DMS53 (cell line): Measurements from ENCODE around the gene DOP1A.
"Not testable (repeated sequence)": the region's sequence is repeated elsewhere in the genome, so short reads cannot be mapped to it uniquely, and the experiment has no call there.

Source experiments
- DNase-seq: peaks from one replicate; lab custom pipeline; 2025; lab: John Stamatoyannopoulos, UW

DOP1A gene

DNA sequence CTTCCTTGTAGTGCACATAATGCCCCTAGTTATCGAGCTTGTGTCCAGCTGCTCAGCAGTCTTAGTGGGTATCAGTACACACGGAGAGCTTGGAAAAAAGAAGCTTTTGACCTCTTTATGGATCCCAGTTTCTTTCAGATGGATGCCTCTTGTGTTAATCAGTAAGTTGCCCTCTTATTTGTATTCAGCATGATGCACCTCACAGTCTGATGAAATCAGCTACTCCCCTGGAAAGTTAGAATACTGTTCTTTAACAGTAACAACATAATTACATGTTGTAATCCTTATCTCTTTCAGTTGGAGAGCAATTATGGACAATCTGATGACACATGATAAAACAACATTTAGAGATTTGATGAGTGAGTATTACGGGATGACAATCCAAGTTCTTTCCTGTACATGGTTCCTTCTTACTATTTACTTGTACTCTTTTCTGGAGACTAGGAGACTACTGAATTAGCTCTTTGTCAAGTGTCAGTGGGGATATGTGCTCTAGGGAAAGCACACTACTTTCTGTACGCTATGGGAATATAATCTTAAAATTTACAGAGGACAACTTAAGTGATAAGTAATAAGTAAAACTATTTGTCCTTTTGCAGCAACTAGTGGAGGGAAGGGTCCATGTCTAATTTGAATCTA, 86.5 kb downstream of the DOP1A start:
- no peak for DNase-seq

DNA sequence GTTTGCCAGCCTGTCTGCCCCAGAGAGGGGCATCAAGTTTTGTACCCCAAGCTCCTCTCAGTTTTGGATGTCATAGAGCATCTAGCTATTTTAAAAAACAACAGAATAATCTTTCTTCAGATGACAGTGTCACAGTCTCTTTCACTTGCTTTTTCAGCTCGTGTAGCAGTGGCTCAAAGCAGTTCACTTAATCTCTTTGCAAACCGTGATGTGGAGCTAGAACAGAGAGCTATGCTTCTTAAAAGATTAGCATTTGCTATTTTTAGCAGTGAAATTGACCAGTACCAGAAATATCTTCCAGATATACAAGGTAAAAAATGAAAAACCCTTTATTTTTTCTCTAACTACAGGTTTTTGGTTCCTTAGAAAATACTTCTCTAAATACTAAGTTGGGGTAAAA, 88.3 kb downstream of the DOP1A start:
- DNase-seq, result no peak

DNA sequence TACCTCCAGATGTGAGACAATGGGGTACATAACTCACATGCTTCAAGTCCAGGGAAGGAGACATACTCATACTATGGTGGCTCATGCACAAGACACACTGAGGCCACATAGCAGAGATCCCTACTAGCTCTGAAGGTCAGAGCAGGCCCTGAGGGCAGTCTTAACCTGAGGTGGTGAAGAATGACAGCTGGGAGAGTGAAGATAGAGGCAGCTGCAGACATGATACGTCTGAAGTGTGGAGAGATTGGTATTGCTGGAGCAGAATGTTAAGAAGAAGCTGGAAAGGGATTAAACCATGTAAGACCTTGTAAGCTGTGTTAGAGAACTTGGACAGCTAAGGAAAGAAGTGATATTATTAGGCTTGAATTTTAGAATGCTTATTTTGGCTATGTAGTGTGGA, 92.7 kb downstream of the DOP1A start:
- no peak for DNase-seq

DNA sequence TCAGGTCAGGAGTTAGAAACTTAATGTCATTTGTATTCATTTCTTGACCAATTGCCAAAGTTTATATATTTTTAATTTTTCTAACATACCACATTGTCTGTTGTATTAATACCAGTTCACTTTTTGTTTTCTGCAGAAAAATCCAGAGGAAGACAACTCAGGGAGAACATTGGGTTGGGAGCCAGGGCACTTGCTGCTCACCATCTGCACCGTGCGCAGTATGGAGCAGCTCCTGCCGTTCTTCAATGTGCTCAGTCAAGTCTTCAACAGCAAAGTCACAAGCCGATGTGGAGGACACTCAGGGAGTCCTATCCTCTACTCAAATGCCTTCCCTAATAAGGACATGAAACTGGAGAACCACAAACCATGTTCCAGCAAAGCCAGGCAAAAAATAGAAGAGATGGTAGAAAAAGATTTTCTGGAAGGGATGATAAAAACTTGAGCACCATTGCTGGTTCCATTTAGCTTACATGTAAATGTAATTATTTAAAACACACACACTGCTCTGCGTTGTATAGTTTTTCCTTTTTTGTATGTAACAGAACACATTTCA, 100.3 kb downstream of the DOP1A start:
- no peak for DNase-seq

DNA sequence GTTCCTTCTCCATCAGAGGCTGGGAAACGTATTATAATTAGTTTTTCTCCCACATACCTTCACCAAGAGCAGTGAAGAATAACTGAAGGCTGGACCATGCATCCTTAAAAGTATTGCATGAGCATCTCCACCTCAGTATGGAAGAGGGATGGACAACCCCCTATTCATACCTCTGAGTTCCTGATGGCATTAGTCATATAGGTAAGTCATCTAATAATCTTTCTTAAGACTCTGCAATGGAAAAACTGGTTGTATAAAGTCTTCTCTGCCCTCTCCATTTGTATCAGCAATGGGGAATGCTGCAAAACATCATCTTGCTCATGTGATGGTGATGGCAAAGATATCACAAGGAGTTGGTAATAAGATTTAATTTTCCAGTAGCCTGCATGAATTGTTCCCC, 101.1 kb downstream of the DOP1A start:
- no peak for DNase-seq

DNA sequence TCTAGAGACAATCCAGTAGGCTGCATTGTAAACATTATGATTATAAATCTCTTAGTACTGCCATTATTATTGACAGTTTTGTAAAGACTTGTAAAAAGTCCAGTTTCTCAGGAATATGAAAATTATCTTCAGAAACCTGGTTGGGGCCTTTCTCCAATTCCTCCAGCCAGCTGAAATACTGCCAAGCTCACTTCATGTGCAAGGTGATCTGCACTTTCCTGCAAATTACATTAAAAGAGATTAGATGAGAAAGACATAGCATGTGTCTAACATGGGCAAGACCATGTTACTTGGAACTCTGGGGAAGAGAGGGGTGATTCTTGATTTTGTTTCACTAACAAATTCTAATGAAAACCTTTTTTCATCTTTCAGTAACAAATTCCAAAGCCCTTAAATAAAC, 101.6 kb downstream of the DOP1A start:
- DNase-seq, result no peak

DNA sequence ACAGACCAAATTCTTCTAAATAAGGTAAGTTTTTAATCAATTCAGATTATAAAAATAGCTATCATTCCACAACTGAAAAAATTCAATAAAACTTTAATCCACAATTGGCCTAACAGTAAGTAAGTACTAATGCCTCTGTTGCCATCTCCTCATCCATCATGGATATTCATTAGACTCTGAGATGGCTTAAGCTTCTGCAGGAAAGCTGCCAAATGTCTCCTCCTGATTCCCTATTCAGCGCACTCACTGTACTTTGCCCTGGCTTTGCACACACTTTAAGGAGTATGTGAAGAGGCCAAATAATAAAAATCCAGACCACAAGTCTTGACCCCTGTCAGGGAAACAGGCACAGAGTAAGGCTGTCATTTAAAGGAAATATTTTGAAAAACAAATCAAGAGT, 102.0 kb downstream of the DOP1A start:
- DNase-seq, result no peak

DNA sequence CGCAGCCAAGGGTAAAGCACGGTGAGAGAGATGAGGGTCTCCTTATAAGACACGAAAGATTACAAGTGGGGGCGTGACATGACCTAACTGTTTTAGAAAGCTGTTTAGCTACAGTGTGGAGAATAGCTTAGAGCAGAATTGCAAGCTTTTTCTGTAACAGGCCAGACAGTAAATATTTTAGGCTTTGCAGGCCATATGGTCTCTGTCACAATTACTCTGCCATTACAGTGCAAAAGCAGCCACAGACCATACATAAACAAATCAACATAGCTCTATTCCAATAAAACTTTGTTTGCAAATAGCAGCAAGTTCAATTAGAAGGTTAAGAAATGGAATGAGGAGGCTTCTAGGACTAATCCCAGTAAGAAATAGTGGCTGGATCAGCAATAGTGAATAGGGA, 108.8 kb downstream of the DOP1A start:
- DNase-seq, result no peak

DNA sequence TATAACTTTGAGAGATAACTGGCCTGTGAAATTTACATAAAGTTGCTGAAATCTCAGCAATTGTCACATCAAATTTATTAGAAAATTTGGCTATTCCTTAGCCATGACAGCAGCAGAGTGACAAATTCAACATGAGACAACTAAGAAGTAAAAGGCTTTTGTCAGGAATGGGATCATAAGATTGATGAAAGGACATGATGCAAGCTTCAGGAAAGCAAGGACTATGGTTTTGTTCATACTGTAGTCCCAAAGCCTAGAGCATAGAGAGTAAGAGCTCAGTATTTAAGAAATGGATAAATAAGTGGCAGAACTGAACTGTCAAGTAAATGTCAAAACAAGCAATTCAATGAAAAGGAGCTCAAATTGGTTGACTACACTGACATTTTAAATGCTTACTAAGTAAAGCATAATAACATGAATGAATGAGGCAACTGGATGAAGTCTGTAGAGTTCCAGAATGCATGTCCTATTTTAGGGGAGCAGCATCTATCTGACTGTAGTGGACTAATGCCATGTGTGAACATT, 113.0 kb downstream of the DOP1A start:
- DNase-seq, result no peak

DNA sequence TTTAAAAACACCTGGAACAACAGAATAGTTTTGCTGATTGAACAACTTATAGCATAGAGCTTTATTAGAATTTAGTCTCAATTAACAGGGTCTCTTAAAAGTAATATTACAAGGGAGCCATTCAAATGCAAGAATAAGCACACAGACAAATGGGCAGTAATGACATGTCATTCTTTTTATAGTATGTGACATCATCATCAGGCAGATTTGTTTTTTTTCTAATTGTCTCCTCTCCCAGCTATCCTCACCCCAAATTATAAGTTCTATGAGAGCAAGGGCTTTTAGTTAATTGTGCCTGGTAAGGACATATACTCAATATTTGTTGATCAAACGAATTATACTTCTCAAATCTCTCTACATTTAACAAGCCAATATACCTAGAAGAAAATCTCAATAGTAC, 114.6 kb downstream of the DOP1A start:
- DNase-seq, result no peak

DNA sequence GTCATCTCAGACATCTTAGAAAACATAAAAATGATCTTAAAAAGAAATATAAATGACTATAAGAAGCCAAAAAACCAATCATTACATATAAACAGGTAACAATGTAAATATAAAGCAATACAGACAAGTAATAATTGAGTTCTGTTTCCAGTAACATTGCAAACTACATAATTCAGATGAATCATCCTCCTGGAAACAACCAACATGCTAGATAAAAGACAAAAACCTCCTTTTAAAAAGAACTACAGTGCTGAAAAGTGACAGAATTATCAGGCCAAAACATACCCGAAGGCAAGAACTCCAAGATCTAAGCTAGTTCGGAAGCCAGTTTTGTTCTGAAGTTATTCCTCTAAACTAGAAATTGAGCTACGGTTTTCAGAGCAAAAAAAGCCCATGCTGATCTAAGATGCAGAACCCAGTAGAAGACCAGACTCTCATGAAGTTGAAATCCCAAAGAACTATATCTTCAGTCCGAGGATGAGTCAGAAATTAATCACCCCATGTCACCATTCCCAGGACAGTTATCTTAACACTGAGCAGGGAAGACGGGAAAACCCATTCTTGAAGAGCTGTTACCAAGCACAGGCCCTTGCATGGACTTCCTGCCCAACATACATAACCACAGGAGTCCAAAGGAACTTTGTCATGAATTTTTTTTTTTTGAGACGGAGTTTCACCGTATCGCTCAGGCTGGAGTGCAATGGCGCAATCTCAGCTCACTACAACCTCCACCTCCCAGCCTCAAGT, 115.8 kb downstream of the DOP1A start:
- no peak for DNase-seq

DNA sequence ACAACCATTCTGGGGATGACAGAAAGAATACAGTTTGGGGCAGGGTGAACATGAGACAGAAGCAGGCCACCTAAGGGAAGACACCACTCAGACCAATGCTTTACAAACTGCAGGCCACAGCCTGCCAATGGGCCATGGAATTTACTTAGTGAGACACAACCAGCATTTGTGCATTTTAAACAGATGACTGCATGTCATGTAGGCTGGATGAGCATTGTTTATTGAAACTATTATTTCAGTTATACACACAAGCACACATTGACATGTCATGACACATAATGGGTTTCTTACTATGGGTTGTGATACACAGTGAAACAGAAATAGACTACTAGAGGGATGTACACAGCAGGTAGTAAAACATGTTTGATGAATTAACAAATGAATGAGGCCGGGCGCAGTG, 117.6 kb downstream of the DOP1A start:
- DNase-seq, result no peak

DNA sequence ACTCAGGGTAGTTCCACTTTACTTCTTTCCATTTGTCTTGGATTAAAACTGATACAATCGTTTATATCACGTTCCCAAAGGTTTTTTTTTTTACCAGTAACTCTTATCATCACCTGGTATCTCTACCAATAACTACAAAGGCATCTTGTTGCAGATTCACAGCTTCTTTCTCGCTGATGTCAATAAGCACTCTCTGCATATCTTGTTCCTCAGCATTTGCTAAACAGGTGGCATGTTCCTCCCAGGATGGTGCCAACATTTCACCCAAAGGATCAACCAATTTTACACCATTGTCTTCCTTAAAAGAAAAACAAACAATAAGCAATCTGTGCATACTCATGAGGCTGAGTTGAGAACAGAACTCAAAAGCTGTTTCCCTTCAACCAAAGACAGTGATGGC, 121.0 kb downstream of the DOP1A start:
- DNase-seq, result no peak

DNA sequence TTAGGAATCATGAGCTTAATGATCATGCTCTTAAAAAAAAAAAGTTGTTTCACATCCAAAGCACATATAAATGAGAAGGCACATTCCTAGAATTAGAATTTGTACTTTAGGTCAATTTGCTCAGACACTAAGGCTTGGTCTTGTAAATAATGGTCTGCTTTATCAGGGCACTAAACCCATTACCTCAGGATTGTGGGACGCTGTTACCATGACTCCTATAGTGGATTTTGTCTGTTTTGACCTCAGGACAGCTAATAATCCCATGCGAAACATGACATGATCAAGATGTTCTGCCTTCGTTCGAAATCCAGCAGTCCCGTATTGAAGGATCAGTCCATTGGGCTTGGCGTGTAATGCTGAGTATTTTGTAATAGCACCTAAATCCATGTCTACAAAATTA, 123.2 kb downstream of the DOP1A start:
- no peak for DNase-seq

DNA sequence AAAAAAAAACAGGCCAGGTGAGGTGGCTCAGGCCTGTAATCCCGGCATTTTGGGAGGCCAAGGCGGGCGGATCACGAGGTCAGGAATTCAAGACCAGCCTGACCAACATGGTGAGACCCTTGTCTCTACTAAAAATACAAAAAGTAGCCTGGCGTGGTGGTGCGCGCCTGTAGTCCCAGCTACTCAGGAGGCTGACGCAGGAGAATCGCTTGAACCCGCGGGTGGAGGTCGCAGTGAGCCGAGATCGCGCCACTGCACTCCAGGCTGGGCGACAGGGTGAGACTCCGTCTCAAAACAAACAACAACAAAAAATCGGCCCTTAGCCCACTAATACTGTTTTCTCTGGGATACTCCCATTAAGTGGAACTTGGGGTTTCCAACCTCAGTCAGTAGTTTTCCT, 124.5 kb downstream of the DOP1A start:
- DNase-seq, result not testable (repeated sequence)

DNA sequence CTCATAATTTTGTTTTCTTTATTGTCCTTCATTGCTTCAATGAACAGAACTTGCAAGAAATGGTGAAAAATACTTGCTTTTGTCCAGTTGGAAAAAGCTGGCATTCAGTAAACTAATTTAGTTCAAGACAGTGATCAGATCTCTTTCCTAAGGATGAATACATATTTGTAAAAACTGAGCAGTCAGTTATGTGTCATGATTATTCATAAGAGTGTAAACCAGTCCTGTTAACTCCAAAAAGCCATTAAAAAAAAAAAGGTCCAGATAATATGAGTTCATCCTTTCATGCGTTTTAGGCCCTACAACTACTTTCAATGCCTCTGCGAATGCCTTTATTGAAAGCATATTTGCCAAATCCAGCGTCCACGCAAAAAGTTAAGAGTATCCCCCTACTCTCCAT, 125.0 kb downstream of the DOP1A start:
- DNase-seq, result no peak

DNA sequence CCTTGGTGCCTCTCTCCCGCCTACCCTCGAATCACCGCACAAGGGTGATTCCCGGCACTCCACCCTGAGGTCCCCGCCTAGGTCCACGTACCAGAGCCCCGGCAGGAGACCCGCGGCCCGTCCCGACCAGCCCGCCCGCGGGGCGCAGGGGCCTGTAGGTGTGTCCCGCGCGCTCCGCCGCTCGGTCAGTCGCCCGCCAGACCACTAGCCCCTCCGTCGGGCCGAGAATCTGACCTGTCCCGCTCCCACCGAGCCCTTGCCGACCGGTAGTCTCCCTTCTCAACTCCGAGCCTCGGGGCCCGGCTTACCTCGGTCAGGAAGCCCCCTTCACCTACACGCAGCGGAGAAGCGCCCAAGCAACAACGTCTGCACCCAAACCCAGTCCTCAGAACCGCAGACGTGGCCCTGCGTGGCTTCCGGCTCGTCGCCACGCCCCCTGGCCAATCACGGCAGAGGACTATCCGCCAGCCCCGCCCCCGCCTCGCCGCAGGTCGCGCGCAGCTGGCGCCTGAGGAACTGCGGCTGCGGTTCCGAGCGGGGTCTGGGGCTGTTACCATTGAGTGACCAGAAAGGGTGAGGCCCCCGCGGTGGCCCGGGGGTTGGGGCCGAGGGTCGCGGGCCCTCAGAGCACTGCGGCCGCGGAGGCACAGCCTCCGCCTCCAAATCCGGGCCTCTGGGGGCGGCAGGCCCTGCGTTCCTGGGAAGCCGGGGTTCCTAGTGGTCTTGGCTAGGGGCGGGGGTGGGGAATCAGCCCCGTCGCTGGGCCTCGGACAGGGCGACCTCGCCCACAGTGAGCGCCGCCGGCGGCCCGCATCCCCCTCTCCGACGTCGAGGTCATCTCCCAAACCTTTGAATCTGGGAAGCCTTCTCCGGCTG, 125.6 kb downstream of the DOP1A start, which contains the start of the genes PGM3 and RWDD2A:
Gene PGM3, minus strand, starts transcription at position 395 of the 876 bp plus-strand sequence. CDS start 2,253 bp downstream, outside the sequence.
Gene RWDD2A, plus strand, starts transcription at position 487 of the 876 bp plus-strand sequence. CDS start 1,095 bp downstream, outside the sequence.
- DNase-seq, result peak; percentile 91

DNA sequence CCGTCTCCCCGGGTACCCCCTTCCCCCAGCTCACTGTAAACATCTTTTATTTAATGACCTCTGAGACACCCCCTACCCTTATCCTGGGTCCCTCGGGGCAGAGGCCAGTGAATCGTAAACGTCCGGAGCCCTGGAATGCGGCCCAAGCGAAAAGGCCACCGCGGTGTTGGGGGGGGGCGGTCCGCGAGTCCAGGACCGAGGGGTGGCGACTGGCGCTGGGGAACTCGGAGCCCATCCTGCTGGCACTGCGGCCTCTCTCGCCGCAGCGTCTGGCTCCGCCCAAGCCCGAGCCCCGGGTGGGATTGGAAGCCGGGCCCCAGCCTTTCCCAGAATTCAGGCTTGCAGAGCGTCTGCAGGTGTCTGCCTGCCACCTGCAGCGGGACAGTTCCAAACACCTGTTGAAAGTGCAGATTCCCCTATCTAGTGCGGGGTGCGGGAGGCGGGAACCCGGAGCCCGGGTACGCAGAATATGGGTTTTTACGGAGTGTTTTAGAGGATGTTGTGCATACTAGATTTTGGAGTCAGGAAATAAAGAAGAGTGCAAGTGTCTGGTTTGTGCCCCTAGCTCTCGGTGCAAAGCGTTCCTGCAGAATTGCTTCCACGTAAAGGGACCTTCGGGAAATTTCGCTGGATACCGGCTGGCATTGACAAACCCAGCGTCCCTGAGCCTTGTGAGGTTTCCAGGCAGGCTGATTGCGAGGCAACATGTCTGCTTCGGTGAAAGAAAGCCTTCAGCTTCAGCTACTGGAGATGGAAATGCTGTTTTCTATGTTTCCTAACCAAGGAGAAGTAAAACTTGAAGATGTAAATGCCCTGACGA, 126.5 kb downstream of the DOP1A start:
- DNase-seq, result peak; percentile 75

DNA sequence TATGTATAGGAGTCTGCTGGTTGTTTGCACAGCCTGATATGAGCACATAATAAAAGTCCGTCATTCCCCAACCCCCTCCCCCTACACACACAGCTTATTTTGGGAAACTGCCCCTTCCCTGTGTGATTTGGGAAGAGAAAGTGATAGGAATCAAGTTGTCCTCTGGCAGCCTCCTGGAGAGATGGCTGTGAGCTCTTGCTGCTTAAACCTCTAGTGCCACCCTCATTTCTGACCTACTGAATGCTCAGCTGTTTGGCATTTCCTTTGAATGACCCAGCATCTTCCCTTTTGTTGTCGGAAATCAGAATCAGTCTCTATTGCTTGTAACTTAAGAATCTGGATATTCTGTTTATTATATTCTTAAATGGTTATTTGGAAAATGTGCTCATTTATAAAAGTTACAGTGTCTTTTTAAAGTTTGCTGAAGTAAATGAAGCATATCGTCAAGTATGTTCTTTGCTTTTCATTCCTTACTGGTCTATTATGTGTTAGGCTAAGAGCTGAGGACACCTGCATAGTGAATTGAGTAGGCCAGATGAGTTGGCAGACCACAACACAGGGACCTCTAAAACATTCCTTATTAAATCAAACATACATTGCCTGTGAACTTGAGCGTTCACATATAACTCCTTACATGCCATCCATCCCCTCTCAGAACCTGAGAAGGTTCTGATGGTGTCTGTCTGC, 131.2 kb downstream of the DOP1A start:
- no peak for DNase-seq

DNA sequence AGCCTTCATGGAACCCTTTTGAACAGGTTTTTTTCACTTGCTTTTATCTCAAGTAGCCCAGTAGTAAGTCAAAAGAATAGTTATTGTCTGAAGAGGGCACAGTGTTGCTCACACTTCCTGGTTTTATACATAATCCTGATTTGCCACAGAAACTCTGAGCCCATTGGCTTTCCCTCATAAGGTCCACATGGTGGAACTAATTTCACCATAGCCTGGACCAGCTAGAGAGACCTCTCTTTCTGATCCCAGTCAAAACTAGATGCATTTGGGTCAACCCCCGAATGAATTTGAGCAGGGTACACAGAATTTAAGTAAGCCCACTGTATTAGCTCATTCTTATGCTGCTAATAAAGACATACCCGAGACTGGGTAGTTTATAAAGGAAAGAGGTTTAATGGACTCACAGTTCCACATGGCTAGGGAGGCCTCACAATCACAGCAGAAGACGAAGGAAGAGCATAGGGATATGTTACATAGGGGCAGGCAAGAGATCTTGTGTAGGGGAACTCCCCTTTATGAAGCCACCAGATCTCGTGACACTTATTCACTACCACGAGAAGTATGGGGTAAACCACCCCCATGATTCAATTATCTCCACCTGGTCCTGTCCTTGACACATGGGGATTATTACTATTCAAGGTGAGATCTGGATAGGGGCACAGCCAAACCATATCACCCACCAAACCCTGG, 131.8 kb downstream of the DOP1A start:
- peak; percentile 9 for DNase-seq
